Tibial artery (tissue), 4 donors: ENCODE data around the gene HS1BP3.

Source experiments
- DNase-seq, 2 donors: peaks; one replicate each; pipeline ENCODE4 v3.0.0-alpha.2; 2019
- H3K27ac ChIP-seq, 2 donors: fragments of 200-600 bp; sonication (generic) in 1 of 2; 1 replicate in 1 of 2; 2 replicates in 1 of 2; pipeline ENCODE4 v1.5.1; 2018 to 2019; ENCODE audit warnings: mild to moderate bottlenecking in 1 of 2
- H3K27me3 ChIP-seq, 2 donors: fragments of 200-600 bp; sonication (generic) in 1 of 2; one replicate each; pipeline versions ENCODE4 v1.5.1 to v1.6.0; 2016 to 2019
- H3K36me3 ChIP-seq, 3 donors: fragments of 200-600 bp; sonication (generic) in 2 of 3; one replicate each; pipeline ENCODE4 v1.5.1; 2016 to 2019; ENCODE audit warnings: mild to moderate bottlenecking in 2 of 3
- H3K4me1 ChIP-seq, 4 donors: fragments of 200-600 bp; sonication (generic) in 2 of 4; 1 replicate in 3 of 4; 2 replicates in 1 of 4; pipeline ENCODE4 v1.5.1; 2016 to 2019
- H3K4me3 ChIP-seq, 2 donors: fragments of 200-600 bp; sonication (generic) in 1 of 2; 1 replicate in 1 of 2; 2 replicates in 1 of 2; pipeline ENCODE4 v1.5.1; 2018 to 2019; ENCODE audit warnings: mild to moderate bottlenecking in 2 of 2
- H3K9me3 ChIP-seq, 3 donors: fragments of 200-600 bp; sonication (generic) in 1 of 3; one replicate each; pipeline ENCODE4 v1.5.1; 2016 to 2019
- CTCF ChIP-seq, 2 experiments: fragments of 200-600 bp in 1 of 2; fragments of 450-650 bp in 1 of 2; IDR thresholded peaks; one replicate each; pipeline ENCODE4 v1.5.1; 2017 to 2019; ENCODE audit warnings: antibody characterized with exemption in 2 of 2, mild to moderate bottlenecking in 1 of 2, moderate library complexity in 1 of 2
- intact Hi-C: fragments of 100-400 bp; cut with DNase I; formaldehyde crosslinking; loops from one replicate; pipeline ENCODE4 v1.15.0; 2023; ENCODE audit warnings: low total_unique reads

The HS1BP3 gene

GRCh38 chr2:20569464-20570223 lies 81.3 kb downstream of the HS1BP3 start:
- Histone ChIP-seq H3K9me3 (no peaks in the 10 kb centered on the region), H3K4me3 (no peak overlapping the region), H3K4me1 (peaks cover 0 to 24% (median 15%) of the 10 kb centered on the region in 4 donors), H3K27me3 (no peaks in the 10 kb centered on the region), H3K27ac (peak overlapping the region; percentile 73 to 74), H3K36me3 (no peaks in the 10 kb centered on the region)
- no peak for TF ChIP-seq CTCF (IDR thresholded peaks at IDR 0.05)
- no peak for DNase-seq
- intact Hi-C loops, result no loop called here

DNA sequence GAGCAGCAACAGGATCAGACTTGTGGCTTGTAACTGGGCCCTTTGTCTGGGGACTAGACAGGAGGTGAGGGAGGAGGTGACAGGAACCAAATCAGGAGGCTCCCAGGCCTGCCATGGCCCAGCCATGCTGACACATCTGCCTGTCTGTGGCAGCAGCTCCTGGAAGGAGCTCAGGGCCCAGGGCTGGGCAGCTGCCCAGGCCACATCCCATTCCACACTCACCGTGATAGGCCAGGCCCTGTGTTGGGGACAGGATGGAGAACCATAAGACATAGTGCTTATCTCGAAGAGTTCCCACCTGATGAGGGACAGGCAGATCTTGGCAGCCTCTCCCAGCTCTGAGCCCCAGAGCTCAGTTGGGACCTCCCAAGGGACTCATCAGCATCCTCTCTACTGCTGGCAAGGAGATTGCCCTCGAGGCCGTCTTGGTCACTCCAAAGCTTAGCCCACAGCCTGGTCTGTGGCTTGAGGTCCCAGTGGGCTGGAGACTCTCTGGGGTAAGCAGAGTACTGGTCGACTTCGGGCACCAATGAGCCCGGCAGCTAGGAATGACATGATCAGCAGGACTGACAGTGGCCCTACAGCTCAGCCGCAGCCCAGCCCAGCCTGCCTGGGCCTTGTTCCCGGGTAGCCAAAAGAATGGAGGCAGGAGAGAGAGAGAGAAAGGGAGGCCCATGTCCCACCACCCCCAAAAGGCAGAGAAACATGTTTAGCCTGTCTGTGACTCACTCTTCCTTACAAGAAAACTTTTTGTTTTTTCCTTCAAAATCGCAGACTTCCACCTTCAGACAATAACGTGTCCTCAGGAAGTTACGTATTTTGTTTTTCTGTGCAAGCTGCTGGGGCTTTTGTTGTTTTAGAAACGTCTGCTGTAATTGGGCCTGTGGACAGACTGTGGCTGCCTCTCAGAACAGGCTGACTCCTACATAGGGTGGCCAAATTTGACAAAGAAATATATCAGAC lies 82.1 kb downstream of the HS1BP3 start:
- no peak for TF ChIP-seq CTCF (IDR thresholded peaks at IDR 0.05)
- Histone ChIP-seq H3K9me3 (no peaks in the 10 kb centered on the region), H3K4me1 (peaks cover 0 to 21% (median 15%) of the 10 kb centered on the region in 4 donors), H3K27me3 (no peaks in the 10 kb centered on the region), H3K4me3 (no peak overlapping the region), H3K36me3 (no peaks in the 10 kb centered on the region), H3K27ac (peak overlapping the region; percentile 73 to 74)
- intact Hi-C loops, result no loop called here
- peak in 1 of 2 donors; percentile 70 for DNase-seq

GRCh38 chr2:20567926-20568179 lies 83.0 kb downstream of the HS1BP3 start:
- Histone ChIP-seq H3K27ac (peak overlapping the region; percentile 73 to 74), H3K4me1 (peaks cover 0 to 19% (median 12%) of the 10 kb centered on the region in 4 donors), H3K4me3 (no peak overlapping the region), H3K27me3 (no peaks in the 10 kb centered on the region), H3K9me3 (no peaks in the 10 kb centered on the region), H3K36me3 (no peaks in the 10 kb centered on the region)
- DNase-seq, result peak in 1 of 2 donors; percentile 59
- TF ChIP-seq CTCF (IDR thresholded peaks at IDR 0.05), result no peak
- intact Hi-C loops, result no loop called here
